ENCODE data around the gene CPNE6.

- no peak for TF ChIP-seq CTCF (IDR thresholded peaks at IDR 0.05)
- no peak for TF ChIP-seq POLR2A (IDR thresholded peaks at IDR 0.05)
Measured at GRCh38 chr14:24057271-24057670, 14.1 kb upstream of the CPNE6 start.

Data from uterus (tissue), 2 donors.